ENCODE measurements around the gene NSMCE1. TPM values are rescaled to one million over a fixed set of nuclear protein-coding genes. Genes with fewer than 3 reads are reported as not detected.
"Not testable (repeated sequence)": the region's sequence is repeated elsewhere in the genome, so short reads cannot be mapped to it uniquely, and the experiment has no call there.

NSMCE1 gene
- total and polyA plus RNA-seq, 2 of the 8 experiments (the other 6 are each of a cell fraction or from before 2014, with no cell fraction given), result 8.1 to 16.6 TPM

DNA sequence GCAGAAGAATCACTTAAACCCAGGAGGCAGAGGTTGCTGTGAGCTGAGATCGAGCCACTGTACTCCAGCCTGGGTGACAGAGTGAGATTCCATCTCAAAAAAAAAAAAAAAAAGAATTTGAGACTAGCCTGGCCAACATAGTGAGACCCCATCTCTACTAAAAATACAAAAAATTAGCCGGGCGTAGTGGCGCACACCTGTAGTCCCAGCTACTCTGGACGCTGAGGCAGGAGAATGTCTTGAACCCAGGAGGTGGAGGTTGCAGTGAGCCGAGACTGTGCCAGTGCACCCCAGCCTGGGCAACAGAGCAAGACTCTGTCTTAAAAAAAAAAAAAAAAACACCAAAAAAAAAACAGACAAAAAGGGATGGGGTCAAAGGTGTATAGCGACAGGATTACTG lies 4.1 kb upstream of the NSMCE1 start:
- not testable (repeated sequence) for H3K9ac ChIP-seq (replicated peaks in 1 of 4; ENCODE audit: extremely low read depth in 1 of 4, low read depth in 3 of 4, low read length in 3 of 4); H3K18ac ChIP-seq (ENCODE audit: extremely low read depth, low read length); H4K8ac ChIP-seq (ENCODE audit: extremely low read depth, insufficient read depth, low read length); H3K79me1 ChIP-seq (ENCODE audit: low read depth, low read length); H3K36me3 ChIP-seq (ENCODE audit: control insufficient read depth in 2 of 4, insufficient read depth in 4 of 4, low read length in 3 of 4); H3K4me3 ChIP-seq (ENCODE audit: extremely low read depth in 1 of 4, insufficient read depth in 2 of 4, low read depth in 3 of 4, low read length in 4 of 4); H3K23ac ChIP-seq (ENCODE audit: insufficient read length); H2BK20ac ChIP-seq (ENCODE audit: low read length); H2BK12ac ChIP-seq (ENCODE audit: low read depth, low read length); H3K23me2 ChIP-seq (ENCODE audit: low read depth, low read length); H3K4me1 ChIP-seq (replicated peaks in 1 of 4; ENCODE audit: control insufficient read depth in 3 of 4, insufficient read depth in 4 of 4, low read length in 3 of 4); DNase-seq (ENCODE audit: low read depth in 1 of 2, low spot score in 2 of 2); H2AK5ac ChIP-seq (ENCODE audit: low read depth, low read length); H2BK5ac ChIP-seq (ENCODE audit: low read depth, low read length); FAIRE-seq; H3K14ac ChIP-seq (ENCODE audit: insufficient read length); H3K56ac ChIP-seq (replicated peaks; ENCODE audit: insufficient read length, low read depth, low read length); H3K27ac ChIP-seq (ENCODE audit: low read depth, low read length); H3K4ac ChIP-seq (replicated peaks; ENCODE audit: insufficient read length, low read depth, low read length); H3K9me3 ChIP-seq (ENCODE audit: insufficient read depth in 2 of 2, low read depth in 1 of 2, low read length in 1 of 2); H3K27me3 ChIP-seq (replicated peaks in 1 of 4; ENCODE audit: control insufficient read depth in 3 of 4, extremely low read depth in 1 of 4, insufficient read depth in 3 of 4, low read length in 3 of 4); H3K79me2 ChIP-seq (ENCODE audit: control insufficient read depth in 1 of 2, insufficient read depth in 2 of 2, low read length in 2 of 2); H2AFZ ChIP-seq (ENCODE audit: low read length); H2BK120ac ChIP-seq (replicated peaks; ENCODE audit: low read depth, low read length); H3K4me2 ChIP-seq (ENCODE audit: insufficient read depth in 1 of 2, low read depth in 2 of 2, low read length in 2 of 2); H4K20me1 ChIP-seq (replicated peaks in 1 of 2; ENCODE audit: control insufficient read depth in 1 of 2, insufficient read depth in 2 of 2, low read length in 2 of 2); H4K91ac ChIP-seq (replicated peaks; ENCODE audit: insufficient read length, low read length); H2BK15ac ChIP-seq (ENCODE audit: low read length); H4K5ac ChIP-seq (ENCODE audit: insufficient read length, low read depth, low read length)
- 100% methylated on average over 6 of the region's 7 CpGs; no CpG with 5 or more reads in 1 of the 2 experiments for WGBS, 2 experiments (ENCODE audit: extremely low coverage in 1 of 2, insufficient coverage in 1 of 2, insufficient read length in 1 of 2, insufficient replicate concordance in 2 of 2, low coverage in 1 of 2, low lambda C conversion rate in 2 of 2, missing lambda C conversion rate in 1 of 2)
- ChIA-PET POLR2A (ENCODE audit: partially characterized antibody) (interaction anchor here (1.1 kb wide), 1 partner anchor 31 kb away, joined by 3 read pairs; no protein-coding TSS in a partner anchor), CTCF (ENCODE audit: partially characterized antibody) (interaction anchor here (1.6 to 3.4 kb wide), 2 partner anchors 11 to 38 kb away, joined by 4 to 12 read pairs; no protein-coding TSS in a partner anchor)

Measured in H1 (cell line).